Transverse colon (tissue), 3 donors: Measurements from ENCODE around the gene NFYC.

Source experiments
- EP300 ChIP-seq: sonication (generic); formaldehyde crosslinking; IDR thresholded peaks from one replicate; pipeline ENCODE4 v1.6.1; 2017; ENCODE audit warnings: antibody characterized with exemption, low read depth
- POLR2AphosphoS5 ChIP-seq, 3 donors: sonication (generic); formaldehyde crosslinking; IDR thresholded peaks; one replicate each; pipeline ENCODE4 v1.6.1; 2016; ENCODE audit warnings: antibody characterized with exemption in 3 of 3

DNA sequence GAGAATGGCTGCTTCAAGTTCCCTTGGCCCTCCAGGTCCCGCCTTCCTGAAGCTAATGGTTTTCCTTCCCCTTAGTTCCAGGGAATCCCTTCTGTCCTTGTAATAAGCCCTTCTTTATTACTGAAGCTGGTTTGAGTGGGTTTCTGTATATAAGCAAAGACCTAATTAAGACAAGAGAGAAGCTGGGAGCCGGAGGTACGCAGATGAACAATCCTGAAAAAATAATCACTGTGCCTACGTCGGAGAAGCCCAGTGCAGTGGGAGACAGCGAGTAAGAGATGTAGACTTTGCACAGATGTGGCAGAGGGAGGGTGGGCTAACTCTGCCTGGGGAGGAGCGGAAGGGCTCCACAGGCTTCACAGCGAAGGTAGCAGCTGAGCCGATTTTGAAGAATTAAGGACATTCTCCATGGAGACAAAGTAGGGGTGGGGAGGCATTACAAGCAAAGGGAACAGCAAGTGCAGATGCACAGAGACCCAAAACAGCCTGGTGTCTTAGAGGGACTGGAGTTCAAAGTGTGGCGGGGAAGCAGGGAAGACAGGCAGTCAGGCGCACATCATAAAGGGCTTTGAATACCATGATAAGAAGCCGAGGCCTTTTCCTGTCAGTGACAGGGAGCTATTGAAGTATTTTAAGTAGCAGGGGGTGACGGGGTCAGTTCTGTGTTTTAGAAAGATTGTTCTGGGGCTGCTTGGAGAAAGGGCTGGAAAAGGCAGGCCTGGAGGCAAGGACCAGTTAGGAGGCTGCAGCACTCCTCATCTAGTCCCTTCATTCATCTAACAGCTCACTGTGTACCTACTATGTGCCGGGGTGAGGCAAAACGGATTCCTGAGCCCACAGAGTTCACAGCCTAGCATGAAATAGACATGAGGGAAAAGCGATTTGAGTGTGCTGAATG, 32.5 kb upstream of the NFYC start:
- TF ChIP-seq EP300 (no peak), POLR2AphosphoS5 (IDR thresholded peaks at IDR 0.05) (no peak)
